Gastrocnemius medialis (tissue), 4 donors: Measurements from ENCODE around the gene MRPL17.

Experiments used
- POLR2A ChIP-seq, 2 donors: fragments of 450-650 bp; IDR thresholded peaks; one replicate each; pipeline ENCODE4 v1.6.1; 2017; ENCODE audit warnings: antibody characterized with exemption in 2 of 2, mild to moderate bottlenecking in 2 of 2, moderate library complexity in 2 of 2
- TF ChIP-seq, protein P1 (sequence below), 5 experiments: fragments of 450-650 bp in 3 of 5; fragments of 200-600 bp in 2 of 5; sonication (generic) in 2 of 5; IDR thresholded peaks in 4 of 5; conservative IDR thresholded peaks in 1 of 5; 1 replicate in 4 of 5; 2 replicates in 1 of 5; pipeline ENCODE4 v1.5.1; 2016 to 2019; ENCODE audit warnings: antibody characterized with exemption in 5 of 5, mild to moderate bottlenecking in 3 of 5, moderate library complexity in 3 of 5

DNA sequence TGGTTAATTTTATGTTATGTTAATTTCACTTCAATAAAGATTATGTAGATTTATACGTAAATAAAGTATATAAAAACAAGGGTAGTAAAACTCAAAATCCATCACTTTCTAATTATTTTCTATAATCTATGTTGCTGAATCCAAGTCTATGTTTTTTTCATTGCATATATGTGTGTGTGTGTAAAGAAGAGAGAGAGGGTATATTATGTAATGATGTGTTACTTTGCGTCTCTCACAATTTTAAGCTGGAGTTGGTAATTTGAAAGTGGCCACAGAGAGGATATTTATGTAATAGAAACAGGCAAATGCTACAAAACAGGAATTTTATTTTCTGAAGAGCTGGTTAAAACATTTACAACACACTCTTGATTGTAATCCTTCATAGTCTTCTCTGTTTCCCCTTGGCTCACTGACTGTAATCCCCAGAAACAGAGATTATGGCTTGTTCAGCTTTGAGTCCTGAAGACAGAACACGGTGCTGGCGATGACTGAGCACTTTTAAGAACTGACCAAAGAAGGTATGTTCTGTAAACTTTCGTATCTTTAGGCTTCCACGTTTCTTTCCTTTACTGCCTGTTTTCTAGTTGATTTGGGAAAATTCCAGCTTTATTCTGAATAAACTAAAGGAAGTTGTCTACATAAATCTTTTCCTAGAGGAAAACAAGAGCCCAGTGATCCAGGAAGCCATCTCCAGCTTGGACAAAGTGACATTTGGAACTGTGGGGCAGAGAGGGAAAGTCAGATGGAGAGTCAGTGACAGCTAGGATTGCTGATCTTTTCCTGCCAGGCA is 45.0 kb upstream of the MRPL17 start:
- TF ChIP-seq, protein P1, sequence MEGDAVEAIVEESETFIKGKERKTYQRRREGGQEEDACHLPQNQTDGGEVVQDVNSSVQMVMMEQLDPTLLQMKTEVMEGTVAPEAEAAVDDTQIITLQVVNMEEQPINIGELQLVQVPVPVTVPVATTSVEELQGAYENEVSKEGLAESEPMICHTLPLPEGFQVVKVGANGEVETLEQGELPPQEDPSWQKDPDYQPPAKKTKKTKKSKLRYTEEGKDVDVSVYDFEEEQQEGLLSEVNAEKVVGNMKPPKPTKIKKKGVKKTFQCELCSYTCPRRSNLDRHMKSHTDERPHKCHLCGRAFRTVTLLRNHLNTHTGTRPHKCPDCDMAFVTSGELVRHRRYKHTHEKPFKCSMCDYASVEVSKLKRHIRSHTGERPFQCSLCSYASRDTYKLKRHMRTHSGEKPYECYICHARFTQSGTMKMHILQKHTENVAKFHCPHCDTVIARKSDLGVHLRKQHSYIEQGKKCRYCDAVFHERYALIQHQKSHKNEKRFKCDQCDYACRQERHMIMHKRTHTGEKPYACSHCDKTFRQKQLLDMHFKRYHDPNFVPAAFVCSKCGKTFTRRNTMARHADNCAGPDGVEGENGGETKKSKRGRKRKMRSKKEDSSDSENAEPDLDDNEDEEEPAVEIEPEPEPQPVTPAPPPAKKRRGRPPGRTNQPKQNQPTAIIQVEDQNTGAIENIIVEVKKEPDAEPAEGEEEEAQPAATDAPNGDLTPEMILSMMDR (IDR thresholded peaks at IDR 0.05 in 4 of 5, conservative IDR thresholded peaks at IDR 0.05 in 1 of 5), result no peak
- no peak for TF ChIP-seq POLR2A (IDR thresholded peaks at IDR 0.05)
